ENCODE results near the gene DNAH3.

GRCh38 chr16:20939611-20940010, 211.0 kb downstream of the DNAH3 start:
- TF ChIP-seq CTCF (IDR thresholded peaks at IDR 0.05) = no peak
- no peak for TF ChIP-seq POLR2A (IDR thresholded peaks at IDR 0.05; ENCODE audit: low read length)
- no peak for TF ChIP-seq CHD2 (IDR thresholded peaks at IDR 0.05; ENCODE audit: low read length, partially characterized antibody)
- no peak for TF ChIP-seq EHMT2 (IDR thresholded peaks at IDR 0.05; ENCODE audit: low read depth)
- no peak for TF ChIP-seq BHLHE40 (IDR thresholded peaks at IDR 0.05; ENCODE audit: low read depth, low read length)
- TF ChIP-seq RCOR1 (IDR thresholded peaks at IDR 0.05; ENCODE audit: low read depth, low read length) = no peak
- TF ChIP-seq TFCP2L1 (CRISPR knock-in tag; IDR thresholded peaks at IDR 0.05) = no peak
- no peak for TF ChIP-seq KDM5A (IDR thresholded peaks at IDR 0.05)
- no peak for TF ChIP-seq SMC3 (IDR thresholded peaks at IDR 0.05)
- TF ChIP-seq EP300 (IDR thresholded peaks at IDR 0.05) = no peak
- no peak for TF ChIP-seq RAD21 (conservative IDR thresholded peaks at IDR 0.05 in 1 of 2, IDR thresholded peaks at IDR 0.05 in 1 of 2)
- TF ChIP-seq FOSB (CRISPR knock-in tag; IDR thresholded peaks at IDR 0.05) = no peak
- TF ChIP-seq BCL3 (IDR thresholded peaks at IDR 0.05) = no peak
